ENCODE data around the gene PER1. TPM values are rescaled to one million over a fixed set of nuclear protein-coding genes. Genes with fewer than 3 reads are reported as not detected.

Gene PER1
- total and polyA plus RNA-seq, 9 of the 15 experiments (the other 6 are each of a cell fraction or from before 2014, with no cell fraction given), result 0.13 to 26.0 (median 3.4) TPM

DNA sequence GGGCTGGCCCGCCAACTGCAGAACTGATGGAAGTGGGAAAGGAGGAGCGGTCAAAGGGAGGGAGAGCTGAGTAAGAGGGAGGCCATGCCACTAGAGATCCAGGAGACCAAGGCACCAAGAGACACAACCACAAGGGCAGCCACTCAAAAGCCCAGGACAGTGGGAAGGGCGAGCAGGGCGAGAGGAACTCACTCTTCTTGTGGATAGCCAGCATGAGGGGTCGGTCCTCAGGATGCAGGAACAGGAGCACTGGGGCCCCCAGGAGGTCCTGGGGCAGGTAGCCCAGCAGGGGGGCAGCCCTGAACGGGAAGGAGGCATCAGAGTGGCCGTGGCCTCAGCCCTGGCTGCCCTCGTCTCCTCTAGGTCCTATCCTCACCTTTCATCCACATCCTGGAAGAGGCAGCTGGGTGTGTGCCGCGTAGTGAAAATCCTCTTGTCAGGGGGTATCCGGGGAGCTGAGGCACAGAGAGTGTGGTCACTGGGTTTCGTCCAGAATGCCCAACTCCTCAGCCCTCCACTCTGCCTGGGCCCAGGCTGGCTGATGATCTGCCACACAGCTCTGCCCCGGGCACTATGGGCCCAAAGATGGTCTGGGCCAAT lies 4.3 kb downstream of the PER1 start:
- no peaks in the 10 kb centered on the region for H3K27me3 ChIP-seq (ENCODE audit: control insufficient read depth in 2 of 2, insufficient read depth in 2 of 2, low read length in 2 of 2)
- TF ChIP-seq CCNT2 (IDR thresholded peaks at IDR 0.05; ENCODE audit: borderline replicate concordance, extremely low read depth, insufficient read length, low read depth, low read length) (no peak), MLX (CRISPR knock-in tag; conservative IDR thresholded peaks at IDR 0.05) (no peak), FOS (IDR thresholded peaks at IDR 0.05; ENCODE audit: extremely low read depth, insufficient read length) (no peak), NR2F6 (CRISPR knock-in tag; IDR thresholded peaks at IDR 0.05) (no peak), TCF3 (CRISPR knock-in tag; IDR thresholded peaks at IDR 0.05) (no peak), ZNF561 (CRISPR knock-in tag; conservative IDR thresholded peaks at IDR 0.05) (no peak), REST (IDR thresholded peaks at IDR 0.05; ENCODE audit: borderline replicate concordance) (no peak), REST (CRISPR knock-in tag; IDR thresholded peaks at IDR 0.05; ENCODE audit: low read depth) (no peak), TAF15 (IDR thresholded peaks at IDR 0.05; ENCODE audit: low read depth, low read length) (no peak), MAZ (CRISPR knock-in tag; conservative IDR thresholded peaks at IDR 0.05 in 1 of 2, IDR thresholded peaks at IDR 0.05 in 1 of 2) (no peak), ATF4 (CRISPR knock-in tag; IDR thresholded peaks at IDR 0.05) (no peak)

More for the DNA sequence above, 4.3 kb downstream of the PER1 start:
- in situ Hi-C loops (cut with MboI), result no loop called here
- 87% methylated on average over 9 of the region's 13 CpGs for WGBS (ENCODE audit: insufficient coverage, low coverage, missing lambda C conversion rate)
- ATAC-seq (no peak), DNase-seq (ENCODE audit: extremely low read depth in 1 of 4, low spot score in 3 of 4) (no peak), FAIRE-seq (no peak)
- Histone ChIP-seq H3K4me3 (no peak overlapping the region), H3K27ac (ENCODE audit: extremely low read depth, low read depth, low read length) (no peak overlapping the region), H3K9me1 (ENCODE audit: control insufficient read depth, insufficient read depth, low read length) (no peaks in the 10 kb centered on the region), H3K9me3 (replicated peaks; ENCODE audit: control insufficient read depth, insufficient read depth, low read depth, low read length) (no peaks in the 10 kb centered on the region), H3K4me1 (replicated peaks in 1 of 2; ENCODE audit: control insufficient read depth in 2 of 2, insufficient read depth in 2 of 2, low read length in 2 of 2) (peaks cover 5 to 37% of the 10 kb centered on the region in 2 experiments), H3K4me2 (ENCODE audit: insufficient read depth, low read length) (no peak overlapping the region), H3K9ac (ENCODE audit: insufficient read depth in 1 of 2, low read depth in 2 of 2, low read length in 2 of 2) (no peak overlapping the region), H3K79me2 (ENCODE audit: control insufficient read depth, insufficient read depth, low read length) (peaks cover 24% of the 10 kb centered on the region), H3K36me3 (ENCODE audit: control insufficient read depth, insufficient read depth, low read length) (peaks cover 57% of the 10 kb centered on the region; the same call in 2 of the 3 replicates), H4K20me1 (replicated peaks; ENCODE audit: control insufficient read depth, insufficient read depth, low read length) (0 out of 2 replicates have a peak, but pooled peaks cover 4% of the 10 kb centered on the region), H2AFZ (ENCODE audit: low read depth, low read length) (no peak overlapping the region)
- ChIA-PET POLR2A (interaction anchor here (0.9 kb wide), 1 partner anchor 8 kb away, joined by 3 read pairs; no protein-coding TSS in a partner anchor), CTCF (ENCODE audit: low intra/inter-chr PET ratio) (interaction anchor here (0.5 kb wide), 1 partner anchor 73 kb away, joined by 3 read pairs; no protein-coding TSS in a partner anchor)
- no TSS peak for BruUV-seq (replicated peaks)
- intact Hi-C loops (cut with micrococcal nuclease), result no loop called here

Measured in K562 (cell line).